G401.6 (cell line): Measurements from ENCODE around the gene PSD2.

Experiments
- FAIRE-seq: peaks from 2 replicates; lab custom pipeline; 2012; peaks lifted over from hg19 to GRCh38; lab: Jason Lieb, UNC

PSD2 gene

DNA sequence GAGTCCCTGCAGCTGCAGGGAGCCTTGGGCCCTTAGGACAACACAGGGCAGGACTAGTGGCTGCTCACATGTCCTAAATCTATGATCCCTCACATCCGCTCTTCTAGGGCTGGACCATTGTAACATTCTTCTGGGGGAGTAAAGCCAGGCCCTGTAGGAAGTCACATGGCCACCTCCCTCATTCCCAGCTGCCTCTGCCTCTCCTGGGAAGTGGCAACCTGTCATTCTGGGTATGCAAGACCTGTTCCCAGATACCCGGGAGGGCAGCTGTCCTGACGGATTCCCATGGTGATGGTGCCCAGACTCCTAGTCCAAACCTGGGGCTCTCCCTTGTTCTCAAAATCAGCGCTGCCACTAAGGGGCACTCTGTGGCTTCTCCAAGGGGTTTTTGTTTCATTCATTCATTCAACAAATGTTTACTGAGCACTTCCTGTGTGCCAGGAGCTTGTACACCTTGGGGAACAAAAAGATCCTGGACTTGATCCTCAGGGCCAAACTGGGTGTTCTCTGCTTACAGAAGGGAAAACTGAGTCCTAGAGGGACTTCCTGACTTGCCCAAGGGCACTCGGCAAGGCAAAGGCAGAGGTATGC is 85.6 kb downstream of the PSD2 start:
- FAIRE-seq: no peak

DNA sequence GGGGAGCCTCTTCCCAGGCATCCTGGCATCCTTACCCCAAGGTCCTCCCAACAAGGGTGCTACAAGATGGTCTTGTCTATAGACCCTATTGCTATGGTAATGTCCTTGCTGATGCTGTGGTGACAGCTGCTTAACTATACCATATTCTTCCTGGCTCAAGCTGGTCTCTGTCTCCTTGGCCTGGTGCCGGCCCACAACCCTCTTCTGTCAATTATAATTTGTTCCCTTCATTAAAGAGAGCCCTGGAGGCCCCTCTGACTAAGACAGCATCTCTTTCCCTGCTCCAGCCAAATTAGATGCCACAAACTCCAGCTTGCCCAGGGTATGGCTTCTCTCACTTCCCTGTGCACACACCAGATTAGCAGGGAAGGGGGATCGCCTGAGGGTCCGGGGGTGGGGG is 86.7 kb downstream of the PSD2 start:
- no peak for FAIRE-seq

DNA sequence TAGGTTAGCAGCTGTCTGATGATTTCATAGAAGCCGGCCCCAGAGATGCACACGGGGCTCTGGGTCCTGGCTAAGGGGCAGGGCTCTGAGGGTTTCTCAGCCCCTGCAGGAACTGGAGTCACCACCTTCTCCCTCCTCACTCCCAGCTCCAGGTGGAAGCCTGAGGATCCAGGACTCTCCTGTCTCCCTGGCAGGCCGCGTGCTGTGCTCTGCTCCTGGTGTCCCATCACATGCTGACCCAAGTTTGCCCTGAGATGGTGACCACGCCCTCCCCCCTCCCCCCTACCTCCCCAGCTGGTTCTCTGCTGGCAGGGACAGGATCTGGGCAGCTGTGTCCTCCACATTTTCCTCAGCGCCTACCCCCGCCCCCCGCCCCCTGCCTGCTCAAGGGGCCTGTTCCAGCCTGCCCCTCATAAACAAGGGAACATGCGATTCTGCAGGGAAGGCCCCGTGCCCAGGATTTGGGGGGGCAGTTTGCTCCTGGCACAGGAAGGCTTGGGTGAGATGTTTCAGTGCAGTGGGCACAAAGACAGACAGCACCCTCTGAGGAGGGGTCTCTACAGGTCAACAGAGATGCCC is 87.4 kb downstream of the PSD2 start:
- FAIRE-seq: no peak

DNA sequence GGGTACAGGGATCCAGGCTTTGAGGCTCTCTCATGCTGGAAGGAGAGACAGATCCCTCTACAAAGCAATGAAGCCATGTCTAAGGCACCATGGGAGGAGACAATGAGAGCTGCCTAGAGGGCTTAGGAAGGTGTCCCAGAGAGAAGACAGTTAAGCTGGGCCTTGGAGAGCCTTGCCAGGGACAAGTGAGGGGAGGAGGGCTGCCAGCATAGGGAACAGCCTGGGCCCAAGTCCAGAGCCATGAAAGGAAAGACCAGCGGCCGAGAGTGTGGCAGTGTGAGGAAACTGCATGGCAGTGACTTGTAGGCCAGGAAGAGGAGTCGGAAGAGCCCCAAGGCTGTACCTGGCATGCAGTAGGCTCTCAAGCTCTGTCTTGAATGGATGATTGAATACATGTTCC is 88.5 kb downstream of the PSD2 start:
- FAIRE-seq: no peak

DNA sequence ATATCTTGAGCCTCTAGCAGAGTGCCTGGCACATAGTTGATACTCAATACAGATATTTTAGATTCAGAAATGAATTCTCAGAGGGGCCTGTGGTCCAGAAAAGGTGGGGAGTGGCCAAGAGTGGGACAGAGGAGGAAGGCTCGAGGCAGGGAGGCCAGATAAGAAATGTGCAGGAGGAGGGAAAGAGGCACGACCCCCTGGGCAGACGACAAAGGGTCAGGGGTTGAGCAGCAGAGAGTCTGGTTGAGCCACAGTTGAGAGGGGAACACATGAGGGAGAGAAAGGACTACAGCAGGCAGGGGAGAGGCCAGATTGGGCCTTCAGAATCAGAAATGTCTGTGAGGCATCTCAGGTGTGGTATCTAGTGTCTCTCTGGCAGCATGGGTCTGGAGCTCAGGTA is 89.1 kb downstream of the PSD2 start:
- no peak for FAIRE-seq

DNA sequence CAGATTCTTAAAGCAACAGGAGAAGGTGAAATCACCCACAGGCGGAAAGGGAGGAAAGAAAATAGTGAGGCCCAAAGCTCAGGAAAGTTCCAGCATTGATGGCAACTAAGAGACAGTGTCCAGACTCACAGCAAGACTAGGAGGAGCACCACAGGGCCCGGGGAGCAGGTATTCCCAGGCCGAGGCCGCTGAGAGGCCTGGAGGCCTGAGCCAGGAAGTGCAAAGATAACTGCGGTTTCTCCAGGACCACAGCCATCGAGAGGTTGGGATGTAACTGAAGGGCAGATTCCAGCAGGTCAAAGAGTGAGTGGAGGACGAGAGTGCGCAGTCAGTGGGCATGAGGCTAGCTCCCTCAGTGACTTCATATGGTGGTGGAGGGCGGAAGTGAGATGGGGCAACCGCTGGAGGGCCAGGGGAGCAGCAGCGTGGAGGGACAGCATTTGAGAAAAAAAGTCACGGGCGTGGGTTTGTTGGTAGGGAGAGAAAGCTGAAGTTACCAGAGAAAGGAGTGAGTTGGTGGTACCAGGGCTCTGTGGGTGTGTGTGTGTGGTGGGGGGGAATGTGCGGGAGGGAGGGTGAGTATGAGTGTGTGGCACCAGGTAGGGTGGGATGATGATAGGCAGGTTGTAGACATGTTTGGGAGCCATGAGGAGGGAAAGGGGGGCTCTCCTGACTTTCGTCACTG is 89.7 kb downstream of the PSD2 start:
- no peak for FAIRE-seq

DNA sequence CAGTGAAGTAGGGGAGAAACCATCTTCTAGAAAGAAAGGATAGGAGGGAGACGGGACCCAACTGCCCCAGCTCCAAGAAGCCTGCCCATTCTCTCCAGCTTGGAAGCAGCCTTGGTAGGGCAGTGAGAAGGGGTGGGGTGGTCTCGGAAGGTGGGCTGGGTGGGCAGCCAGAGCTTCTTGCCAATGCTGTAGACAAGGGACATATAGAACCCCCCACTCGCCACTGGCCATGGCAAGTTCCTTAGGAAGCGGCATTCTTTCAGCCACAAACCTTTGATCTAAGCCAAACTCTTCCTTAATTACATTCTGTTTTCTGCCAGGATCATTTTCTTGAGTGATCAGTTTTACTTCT is 90.2 kb downstream of the PSD2 start:
- no peak for FAIRE-seq

DNA sequence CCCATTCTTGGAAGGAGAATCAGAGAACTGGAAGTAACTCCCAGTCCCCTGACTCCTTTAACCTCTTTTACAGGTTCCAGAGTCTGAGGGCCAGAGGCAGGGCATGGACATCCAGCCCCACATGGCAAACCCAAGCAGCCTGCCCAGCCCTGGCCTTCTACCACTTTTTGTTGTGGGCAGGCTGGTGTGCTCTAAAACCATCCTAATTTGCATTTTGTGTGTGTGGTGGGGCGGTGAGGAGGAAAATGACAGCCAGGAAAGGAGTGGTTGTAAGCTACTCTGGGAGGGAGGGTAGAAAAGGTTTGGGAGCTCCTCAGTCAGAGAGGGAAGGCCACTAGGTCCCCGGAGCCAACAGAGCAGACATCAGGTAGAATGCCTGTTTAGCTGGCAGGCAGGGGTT is 90.6 kb downstream of the PSD2 start:
- FAIRE-seq: no peak

DNA sequence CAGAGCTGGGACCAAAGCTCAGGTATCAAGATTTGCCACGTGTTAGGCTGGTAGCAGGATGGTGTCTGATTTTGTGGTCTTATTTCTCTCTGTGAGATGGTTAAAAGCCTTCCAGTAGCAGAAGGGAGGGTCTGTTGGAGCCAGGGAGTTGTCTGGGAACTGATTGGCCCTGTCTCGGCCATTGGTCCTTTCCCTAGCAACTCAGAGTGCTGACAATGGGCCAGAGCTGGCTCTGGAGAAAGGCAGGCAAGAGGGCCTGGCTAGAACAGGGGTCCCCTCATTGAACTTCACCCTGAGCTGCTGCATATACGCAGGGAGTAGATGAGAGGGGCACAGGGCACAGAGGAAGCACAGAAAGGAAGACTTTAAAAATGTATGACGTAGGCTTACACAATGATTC is 92.8 kb downstream of the PSD2 start:
- no peak for FAIRE-seq

DNA sequence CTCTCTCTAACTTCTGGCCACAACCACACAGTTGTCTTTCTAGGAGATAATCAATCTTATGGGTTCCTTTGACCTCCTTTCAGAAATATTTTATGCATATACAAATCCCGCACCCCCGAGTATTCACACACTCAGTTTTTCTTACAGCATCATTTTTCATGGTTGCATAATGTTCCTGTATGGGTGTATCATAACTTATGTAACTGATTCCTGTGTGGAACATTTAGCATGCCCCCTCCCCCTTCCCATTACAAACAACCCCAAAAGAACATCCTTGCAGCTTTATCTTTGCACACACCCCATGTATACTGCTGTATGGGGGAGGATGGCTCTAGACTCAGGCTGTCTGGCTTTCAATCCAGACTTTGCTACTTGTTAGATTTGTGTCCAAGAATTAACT is 93.8 kb downstream of the PSD2 start:
- FAIRE-seq: no peak

DNA sequence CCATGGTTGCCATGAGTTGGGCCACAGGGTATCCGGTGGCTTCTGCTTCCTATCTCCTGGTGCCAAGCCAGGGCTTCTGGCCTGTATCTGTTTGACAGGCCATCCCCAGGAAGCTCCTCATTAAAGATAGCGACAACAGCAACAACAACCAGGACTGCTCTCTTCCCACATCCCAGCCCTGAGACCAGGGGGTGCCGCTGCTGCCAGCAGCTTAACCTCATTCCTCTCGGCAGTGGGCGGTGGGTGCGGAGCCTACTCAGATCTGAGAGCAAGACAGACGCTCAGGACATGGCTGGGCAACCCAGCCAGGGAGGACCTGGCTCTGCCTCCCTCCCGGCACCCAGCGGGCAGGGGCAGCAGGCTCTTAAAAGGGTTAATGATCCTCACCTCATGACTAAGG is 98.3 kb downstream of the PSD2 start:
- FAIRE-seq: no peak
